DOHH2 (cell line): ENCODE results near the gene ENTPD1.

Experiments used
- EZH2phosphoT487 ChIP-seq: fragments of 200-600 bp; sonication (generic); IDR thresholded peaks from 2 replicates; pipeline ENCODE4 v1.6.1; 2017; ENCODE audit warnings: borderline replicate concordance, mild to moderate bottlenecking, antibody characterized with exemption, low read length, moderate library complexity, mixed read lengths
- TF ChIP-seq, protein P1 (sequence below): fragments of 200-600 bp; sonication (generic); IDR thresholded peaks from one replicate; pipeline ENCODE4 v1.5.1; 2014; ENCODE audit warnings: antibody characterized with exemption, mild to moderate bottlenecking, low read depth, low read length; ENCODE audit not compliant: poor library complexity, severe bottlenecking

DNA sequence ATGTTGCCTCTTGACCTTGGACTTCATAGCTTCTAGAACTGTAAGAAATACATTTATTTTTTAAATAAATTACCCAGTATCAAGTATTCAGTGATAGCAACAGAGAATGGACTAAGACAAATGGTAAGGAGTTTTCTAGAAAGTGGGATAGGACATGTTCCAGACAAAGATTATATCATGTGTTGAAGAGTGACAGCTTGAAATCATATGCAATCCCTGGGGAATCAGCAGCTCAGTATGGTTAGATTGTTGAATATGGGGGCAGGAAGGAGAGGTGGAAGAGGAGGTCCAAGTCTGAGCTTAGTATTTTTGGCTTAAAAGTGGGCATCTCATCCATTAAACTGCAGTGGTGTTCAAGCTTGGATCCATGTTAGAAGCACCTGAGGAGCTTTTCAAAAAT lies 74.1 kb downstream of the ENTPD1 start:
- TF ChIP-seq, protein P1, sequence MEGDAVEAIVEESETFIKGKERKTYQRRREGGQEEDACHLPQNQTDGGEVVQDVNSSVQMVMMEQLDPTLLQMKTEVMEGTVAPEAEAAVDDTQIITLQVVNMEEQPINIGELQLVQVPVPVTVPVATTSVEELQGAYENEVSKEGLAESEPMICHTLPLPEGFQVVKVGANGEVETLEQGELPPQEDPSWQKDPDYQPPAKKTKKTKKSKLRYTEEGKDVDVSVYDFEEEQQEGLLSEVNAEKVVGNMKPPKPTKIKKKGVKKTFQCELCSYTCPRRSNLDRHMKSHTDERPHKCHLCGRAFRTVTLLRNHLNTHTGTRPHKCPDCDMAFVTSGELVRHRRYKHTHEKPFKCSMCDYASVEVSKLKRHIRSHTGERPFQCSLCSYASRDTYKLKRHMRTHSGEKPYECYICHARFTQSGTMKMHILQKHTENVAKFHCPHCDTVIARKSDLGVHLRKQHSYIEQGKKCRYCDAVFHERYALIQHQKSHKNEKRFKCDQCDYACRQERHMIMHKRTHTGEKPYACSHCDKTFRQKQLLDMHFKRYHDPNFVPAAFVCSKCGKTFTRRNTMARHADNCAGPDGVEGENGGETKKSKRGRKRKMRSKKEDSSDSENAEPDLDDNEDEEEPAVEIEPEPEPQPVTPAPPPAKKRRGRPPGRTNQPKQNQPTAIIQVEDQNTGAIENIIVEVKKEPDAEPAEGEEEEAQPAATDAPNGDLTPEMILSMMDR, result no peak
- no peak for TF ChIP-seq EZH2phosphoT487
